HG02973 (cell line): ENCODE results near the gene FOCAD.

Source experiments
- ATAC-seq: cut with Tn5 transposase; IDR thresholded peaks from one replicate; pipeline ENCODE4 v1.9.1; 2021; ENCODE audit warnings: moderate library complexity; ENCODE audit not compliant: unreplicated experiment

The FOCAD gene

DNA sequence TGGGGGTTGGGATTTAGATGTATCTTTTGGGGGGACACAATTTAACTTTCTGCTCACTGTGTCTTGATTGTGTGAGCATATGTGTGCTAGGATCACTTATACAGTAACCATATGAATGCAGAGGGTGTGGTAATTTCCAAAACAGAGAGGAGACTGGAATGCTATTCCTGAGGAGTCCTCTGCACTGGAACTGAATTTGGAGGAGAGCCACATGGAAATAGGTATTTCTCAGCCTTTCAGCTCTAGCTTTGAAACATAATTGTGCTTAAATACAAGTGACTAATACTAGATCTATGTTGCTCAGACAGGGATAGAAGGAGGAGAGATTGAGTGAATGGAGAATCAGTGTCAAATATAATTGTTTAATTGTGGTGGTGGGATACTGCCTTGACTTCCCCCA is 45.5 kb downstream of the FOCAD start:
- no peak for ATAC-seq

DNA sequence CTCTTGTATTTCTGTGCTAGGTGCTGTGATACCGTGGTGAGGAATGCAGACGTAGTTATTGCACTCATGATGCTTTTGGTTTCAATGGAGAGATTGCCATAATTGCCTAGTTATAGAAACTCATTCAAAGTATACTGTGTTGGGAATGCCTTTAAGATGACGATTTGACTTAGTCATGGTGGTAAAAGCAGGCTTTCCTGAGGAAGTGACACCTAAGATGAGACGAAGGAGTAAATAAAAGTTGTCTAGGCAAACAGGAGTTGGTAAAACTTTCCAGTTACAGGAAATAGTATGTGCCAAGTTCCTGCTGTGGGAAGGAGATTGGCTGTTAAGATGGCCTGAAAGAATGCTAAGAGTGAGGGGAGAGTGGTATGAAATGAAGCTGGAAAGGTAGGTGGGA is 48.1 kb downstream of the FOCAD start:
- no peak for ATAC-seq

DNA sequence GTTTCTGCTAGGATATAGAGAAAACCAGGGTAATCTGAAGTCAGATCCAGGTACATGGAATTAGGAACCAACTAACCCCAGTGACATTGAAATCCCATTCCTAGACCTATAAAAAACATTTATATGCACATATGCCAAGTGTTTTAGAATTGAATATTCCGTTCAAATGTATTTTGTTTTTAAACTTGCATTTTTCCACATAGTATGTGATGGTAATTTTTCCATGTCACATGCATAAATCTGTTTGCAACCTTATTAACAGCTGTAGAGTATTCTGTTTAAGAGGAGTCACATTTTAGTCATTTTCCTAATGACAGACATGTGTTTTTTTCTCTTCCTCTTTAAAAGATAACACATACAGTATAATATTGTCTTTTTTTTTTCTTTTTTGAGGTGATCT is 50.2 kb downstream of the FOCAD start:
- no peak for ATAC-seq

DNA sequence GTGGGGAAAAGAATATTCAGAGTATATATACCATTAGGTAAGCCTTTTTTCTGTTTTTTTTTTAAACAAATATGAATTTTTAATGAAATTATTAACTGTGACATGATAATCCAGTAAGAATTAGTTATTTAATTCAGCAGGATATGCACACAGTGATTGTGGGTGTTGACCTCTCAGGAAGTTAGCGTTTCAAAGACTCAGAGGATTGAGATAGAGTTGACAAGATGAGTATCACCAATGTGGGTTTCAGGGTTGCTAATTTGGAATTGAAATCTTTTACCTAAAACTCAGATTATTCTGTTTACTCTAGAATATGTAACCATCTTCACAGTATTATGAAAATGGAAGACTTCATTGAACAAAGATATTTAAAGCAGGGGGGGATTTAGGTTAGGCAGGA is 56.2 kb downstream of the FOCAD start:
- ATAC-seq = no peak

DNA sequence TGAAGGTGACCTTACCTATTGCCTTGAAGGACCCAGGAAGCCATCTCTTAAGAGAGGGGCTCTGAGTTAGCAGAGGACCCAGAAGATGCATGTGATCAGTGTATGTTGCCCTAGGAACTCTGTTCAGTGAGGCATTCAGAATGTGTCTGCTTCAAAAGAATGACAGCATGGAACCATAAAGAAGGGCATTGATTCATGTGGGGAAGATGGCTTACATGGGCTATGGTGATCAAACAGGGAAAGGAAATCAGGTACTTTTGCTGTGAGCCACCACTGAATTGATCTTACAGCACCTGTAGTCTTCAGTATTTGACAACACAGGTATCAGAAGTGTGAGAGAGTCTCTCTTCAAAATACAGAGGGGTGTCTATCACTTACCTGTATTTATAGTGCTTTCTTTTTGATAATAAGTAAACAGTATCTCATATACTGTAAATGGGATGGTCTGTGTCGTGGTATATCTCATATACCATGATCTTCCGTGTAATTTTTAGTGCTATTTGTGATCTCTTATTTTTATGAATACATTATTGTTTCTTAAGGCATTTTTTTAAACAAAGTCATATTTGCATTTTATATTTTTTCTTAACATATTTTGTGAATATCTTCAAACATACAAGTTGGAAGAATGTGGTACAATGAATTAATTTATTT is 57.0 kb downstream of the FOCAD start:
- ATAC-seq = no peak

DNA sequence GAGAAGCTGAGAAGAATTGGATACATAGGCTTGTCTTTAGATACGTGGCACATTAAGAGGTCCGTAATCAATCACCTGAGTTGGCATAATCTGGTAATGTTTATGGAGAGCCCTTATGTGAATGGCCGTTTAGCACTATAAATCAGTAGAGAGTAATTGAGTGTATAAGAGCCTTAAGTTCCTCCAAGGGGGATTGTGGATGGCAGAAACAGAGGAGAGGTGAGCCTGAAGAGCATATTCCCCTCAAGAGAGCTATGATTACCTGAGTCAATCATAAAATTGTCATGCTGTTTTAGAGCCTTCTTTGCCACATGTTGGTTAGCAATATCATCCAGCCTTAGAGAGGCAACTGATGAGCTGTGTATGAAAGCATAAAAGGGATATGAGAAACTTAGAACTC is 58.8 kb downstream of the FOCAD start:
- no peak for ATAC-seq

DNA sequence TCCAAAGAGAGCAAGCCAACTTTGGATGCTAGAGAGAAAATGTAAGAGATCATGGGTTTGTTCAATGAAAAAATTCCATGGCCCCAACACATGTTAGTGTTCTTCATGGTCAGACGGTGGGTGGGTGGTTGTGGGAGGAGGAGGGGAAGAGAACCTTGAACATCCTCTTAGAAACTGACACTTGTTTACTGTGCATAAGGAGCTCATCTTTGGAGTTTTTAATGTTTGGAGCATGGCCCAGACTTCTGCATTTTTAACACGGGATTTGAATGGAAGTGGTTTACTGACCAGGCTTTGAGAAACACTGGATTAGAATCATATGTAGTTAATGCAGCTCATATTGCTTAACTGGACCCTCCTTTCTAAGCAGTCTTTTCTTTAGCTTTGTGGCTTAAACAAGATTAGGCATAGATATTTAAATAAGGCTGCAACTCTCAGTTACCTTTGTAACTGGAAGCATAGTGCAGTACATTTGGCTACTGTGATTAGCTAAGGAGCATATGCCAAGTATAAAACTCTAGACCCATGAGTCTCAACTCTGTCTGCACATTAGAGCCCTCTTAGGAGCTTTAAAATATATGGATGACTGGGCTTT is 60.1 kb downstream of the FOCAD start:
- no peak for ATAC-seq

DNA sequence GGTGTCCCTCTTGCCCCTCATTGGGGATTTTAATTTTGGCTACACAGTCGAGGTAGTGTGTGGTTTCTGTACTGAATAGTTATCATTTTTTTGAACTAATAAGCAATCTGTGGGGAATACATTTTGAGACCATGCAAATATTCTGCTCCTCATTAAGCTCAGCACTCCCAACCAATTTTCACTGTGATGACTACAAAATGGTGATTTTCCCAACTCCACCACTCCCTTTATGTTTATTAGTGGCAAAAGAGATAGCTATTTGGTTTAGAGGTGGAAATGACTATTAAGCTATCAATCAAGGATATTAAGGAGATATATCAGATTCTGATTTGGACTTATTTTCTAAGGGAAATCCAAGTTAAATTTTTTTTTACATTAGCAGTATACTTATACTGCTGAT is 62.9 kb downstream of the FOCAD start:
- no peak for ATAC-seq

DNA sequence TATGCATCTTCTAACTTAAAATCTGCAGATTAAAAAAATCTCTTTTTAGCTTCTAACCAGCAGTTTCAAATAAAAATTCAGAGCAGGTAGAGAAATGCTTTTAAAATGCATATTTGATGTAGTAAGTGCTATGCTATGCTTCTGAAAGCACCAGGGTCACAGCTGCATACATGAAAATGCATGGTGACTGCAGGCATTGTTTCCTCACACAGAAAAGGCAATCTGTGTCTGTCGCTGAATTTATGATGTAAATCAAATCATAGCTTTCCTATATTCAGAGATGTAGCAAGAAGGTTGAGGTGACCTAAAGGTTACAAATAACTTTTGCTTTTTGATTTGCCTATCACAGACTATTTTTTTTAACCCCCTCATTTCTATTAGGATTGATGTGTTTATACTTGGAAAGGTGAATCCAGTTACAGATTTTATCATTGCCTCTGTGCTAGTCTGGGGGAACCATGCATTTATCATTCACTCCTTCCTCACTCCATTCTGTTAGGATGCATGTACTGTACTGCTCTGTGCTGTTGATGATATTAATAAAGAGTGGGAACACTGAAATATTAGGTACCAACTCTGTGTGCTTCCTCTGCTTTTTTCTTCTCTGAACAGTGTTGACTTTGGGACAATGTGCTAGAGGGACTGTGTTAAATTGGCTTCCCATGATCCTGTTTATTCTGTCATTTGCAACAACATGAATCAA is 65.6 kb downstream of the FOCAD start:
- ATAC-seq = no peak

DNA sequence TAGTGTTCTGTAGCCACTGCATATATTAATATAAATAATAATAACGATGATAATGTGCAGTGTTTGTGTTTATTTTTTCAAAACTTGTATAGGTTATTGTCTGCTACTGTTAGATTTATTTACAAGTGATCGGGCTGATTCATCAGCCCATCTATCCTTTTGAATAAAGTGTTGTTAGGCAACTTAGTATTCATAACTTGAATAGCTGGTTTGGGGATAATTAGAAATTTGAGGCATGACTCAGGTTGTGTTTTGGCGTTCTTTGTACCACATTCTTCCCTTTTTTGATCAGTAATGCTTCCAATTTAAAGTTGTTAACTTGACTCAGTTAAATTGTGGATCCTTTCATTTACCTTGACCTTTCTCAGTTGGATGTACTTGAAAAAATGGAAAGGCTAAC is 69.7 kb downstream of the FOCAD start:
- ATAC-seq = no peak

DNA sequence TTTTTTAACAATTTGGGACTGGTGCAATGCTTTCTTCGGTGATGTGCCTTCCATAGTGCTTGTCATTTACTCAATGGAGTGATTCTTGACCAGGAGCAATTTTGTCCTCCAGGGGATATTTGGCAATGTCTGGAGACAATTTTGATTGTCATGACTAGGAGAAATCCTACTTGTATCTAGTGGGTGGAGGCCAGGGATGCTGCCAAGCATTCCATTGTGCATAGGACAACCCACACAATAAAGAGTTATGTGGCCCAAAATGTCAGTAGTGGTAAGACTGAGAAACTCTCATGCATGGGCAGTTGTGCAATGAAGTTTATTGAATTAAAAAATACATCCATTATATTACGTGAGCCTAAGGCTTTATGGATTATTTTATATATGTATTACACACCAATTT is 70.5 kb downstream of the FOCAD start:
- no peak for ATAC-seq

DNA sequence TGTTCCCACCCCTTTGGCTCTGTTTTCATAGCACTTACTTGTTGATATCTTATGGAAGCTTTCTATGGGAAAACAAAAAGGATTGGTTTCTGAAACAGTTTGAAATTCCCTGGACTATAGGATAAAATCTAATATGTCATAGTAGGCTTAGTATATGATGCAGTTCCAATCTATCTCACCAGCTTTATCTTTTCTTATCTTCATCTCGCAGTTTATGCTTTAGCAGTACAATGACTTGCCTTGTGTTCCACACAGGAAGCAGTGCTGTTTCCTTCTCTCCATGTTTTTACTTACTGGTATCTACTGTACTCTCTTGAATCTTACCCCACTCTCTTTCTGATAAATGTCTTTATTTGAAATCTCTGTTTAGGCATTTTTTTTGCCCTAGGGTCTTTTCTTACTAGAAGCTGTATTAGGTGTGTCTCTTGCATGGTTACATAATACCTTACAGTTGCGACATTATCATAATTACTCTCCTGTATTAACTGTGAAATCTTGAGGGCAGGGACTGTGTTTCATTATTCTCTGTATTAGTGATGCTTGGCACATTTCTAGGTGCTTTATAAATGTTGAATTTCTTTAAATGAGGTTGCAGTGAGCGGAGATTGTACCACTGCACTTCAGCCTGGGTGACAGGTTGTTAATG is 76.3 kb downstream of the FOCAD start:
- no peak for ATAC-seq

DNA sequence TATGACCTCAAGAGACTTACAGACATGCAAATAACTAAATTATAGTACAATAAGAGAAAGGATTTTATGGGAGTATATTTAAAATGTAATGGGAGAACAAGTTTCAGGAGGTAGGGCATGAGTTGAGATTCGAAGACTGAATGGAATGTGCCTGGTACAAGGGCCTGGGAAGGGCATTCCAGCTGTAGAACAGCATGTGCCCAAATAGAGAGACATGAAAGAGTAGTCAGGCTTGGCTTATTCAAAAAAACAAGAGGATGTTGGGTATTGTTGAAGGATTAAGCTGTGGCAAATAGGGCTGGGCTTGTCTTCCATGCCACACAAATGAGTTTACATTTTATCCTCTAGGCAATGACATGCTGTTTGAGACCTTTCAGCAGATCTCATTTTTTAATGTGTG is 86.9 kb downstream of the FOCAD start:
- ATAC-seq = no peak

DNA sequence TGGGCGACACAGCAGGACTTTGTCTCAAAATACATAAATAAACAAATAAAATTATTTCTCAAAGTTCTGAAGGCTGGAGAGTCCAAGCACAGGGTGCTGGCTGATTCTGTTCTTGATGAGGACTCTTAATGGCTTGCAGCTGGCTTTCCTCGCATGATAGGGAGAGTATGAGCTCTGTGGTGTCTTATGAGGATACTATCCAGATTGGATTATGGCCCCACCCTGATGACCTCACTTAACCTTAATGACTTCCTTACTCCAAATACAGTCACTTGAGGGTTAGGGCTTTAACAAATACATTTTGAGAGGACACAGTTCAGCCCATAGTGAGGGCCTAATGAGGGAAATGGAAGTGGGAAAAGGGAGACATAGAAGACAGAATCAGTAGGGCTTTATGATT is 87.7 kb downstream of the FOCAD start:
- no peak for ATAC-seq

DNA sequence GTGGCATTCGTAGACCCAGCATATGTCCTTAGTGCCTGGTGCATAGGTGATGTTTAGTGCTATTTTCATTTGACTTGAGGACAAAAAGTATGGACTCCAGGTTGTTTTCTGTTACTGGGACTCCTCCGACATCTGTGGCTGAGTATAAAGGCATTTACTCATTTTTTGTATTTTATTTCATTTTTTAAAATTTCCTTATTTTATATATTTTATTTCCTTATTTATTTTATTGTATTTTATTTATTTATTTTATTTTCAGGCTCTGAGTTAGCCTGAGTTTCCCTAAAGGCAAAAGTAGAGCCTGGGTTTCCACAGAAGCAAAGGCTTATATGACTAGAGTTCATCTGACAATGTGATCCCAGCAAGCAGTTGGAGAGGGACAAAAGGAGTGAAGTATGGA is 91.6 kb downstream of the FOCAD start:
- no peak for ATAC-seq

DNA sequence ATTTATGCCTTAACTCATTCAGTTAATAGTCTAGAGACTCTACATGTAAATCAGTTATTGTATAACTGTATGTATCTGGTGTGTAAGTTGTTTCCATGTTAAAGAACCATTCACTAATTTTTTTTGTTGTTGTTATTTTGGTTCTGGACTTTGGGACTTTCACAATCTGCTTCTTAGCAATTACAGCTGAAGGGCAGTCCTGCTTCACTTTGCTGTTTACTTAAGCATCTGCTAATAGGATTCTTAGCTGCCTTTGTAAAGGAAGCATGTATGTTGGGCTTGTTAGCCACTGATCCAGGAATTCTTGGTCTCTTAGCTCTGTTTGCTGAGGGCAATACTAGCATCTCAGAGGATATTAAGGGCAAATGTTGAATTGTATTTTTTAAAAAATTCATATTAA is 97.0 kb downstream of the FOCAD start:
- ATAC-seq = no peak

DNA sequence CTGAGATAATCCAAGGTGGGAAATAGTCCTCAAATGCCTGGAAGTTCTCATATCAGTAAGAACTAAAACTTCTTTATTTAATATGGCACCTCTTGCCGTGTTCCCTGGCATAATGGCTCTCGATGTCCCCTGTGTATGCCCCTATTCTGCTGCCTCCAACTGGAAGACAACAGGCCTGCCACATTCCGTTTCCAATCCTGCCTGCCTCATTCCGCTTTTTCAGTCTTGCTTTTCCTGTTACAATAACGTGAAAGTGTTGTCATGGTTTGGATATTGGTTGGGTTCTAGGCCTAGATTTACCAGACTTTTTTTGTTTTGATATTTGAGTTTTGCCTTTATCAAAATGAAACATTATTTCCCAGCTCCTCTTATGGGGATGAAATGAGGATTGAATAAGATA is 98.2 kb downstream of the FOCAD start:
- ATAC-seq = no peak

DNA sequence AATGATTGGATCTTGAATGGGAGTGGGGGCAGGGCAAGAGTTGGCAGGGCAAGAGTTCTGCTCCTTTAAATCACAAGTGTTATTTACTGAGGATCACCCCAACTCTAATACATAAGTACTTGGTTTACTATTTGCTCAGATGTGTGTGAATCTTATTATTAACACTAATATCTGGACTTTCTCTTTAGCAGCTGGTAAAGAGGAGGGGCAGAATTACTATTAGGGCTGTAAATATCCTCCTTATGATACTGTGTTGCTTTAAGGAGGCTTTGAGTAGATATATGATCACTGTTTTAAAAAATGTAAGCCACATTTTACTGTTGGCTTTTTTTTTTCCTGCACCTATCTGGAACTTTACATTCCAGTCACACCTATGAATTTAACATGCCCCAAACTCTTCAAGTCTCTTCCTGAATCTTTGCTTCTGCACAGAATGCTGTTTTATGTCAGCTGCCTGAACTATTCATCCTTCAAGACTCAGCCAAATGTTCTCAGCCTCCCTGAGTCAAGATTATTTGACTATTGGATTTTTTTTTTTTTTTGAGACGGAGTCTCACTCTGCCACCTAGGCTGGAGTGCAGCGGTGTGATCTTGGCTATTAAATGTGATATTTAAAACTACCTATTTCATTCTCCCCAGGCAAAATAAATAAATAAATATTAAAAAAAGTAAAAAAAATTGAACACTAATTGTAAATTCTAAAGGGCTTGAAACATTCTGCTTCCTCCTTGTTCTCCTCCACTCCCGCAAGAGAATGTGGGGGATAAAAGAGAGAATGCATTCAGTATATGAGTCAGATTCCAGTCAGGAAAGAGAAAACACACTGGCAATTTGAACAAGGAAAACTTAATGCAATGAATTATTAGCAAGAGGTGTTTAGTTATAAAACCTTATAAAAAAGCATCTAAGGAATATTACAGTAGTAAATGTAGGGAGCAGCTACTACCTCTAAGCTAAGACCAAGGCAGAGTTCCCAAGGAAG is 99.3 kb downstream of the FOCAD start:
- ATAC-seq = no peak

DNA sequence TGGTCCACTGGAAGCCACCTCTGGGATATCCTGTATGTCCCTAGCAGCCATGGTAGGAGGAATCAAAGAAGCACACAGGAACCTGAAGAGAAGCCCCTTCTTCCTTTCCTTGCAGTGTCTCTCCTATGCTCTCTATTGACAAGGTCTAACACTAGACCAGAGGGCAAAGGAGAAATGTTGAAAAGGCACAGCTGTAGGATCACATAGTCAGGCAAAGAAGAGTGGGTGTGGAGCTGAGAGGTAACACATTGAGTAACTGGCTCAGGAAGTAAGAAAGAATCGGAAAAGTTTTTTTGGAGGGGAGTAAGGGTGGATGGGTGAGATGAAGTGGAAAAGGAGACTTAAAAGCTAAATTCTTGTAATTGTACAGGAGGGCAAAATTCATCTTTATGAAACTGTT is 100.1 kb downstream of the FOCAD start:
- ATAC-seq = no peak

DNA sequence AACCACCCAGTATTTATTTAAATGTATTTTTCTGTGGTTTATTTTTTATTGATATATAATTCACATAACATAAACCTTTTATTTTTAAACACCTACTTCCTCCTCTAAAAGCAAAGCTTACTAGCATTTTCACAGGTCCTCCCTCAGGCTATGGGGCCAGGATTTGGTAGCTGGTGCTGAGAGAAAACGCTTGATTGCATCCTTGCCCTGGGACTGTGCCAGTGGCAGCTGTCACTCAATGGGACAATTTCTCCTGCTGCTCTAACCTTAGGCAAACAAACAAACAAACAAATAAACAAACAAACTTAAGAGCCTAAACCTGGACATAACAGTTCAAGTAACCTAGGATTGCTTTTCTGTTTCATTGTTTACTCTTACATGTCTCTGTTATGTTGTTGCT is 102.7 kb downstream of the FOCAD start:
- no peak for ATAC-seq
